ENCODE data around the gene PACRG.

DNA sequence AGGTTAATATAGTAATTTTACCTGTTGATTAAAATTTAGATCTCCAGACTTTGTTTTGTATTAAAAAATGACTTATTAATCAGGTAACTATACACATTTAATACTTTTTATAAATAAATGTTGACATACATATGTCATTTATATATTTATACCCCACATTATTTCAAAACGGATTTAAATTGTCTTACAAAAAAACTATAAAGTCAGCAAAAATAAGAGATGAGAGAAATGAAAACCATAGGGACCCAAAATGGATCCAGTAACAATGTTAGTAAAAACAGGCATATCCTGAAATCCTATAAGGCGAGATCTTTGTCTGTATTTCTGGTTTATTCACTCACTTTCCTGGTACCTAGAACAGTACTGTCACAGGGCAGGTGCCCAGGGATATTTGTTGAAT is 91.5 kb downstream of the PACRG start:
- no peak for TF ChIP-seq POLR2A (IDR thresholded peaks at IDR 0.05)
- TF ChIP-seq, protein P1, sequence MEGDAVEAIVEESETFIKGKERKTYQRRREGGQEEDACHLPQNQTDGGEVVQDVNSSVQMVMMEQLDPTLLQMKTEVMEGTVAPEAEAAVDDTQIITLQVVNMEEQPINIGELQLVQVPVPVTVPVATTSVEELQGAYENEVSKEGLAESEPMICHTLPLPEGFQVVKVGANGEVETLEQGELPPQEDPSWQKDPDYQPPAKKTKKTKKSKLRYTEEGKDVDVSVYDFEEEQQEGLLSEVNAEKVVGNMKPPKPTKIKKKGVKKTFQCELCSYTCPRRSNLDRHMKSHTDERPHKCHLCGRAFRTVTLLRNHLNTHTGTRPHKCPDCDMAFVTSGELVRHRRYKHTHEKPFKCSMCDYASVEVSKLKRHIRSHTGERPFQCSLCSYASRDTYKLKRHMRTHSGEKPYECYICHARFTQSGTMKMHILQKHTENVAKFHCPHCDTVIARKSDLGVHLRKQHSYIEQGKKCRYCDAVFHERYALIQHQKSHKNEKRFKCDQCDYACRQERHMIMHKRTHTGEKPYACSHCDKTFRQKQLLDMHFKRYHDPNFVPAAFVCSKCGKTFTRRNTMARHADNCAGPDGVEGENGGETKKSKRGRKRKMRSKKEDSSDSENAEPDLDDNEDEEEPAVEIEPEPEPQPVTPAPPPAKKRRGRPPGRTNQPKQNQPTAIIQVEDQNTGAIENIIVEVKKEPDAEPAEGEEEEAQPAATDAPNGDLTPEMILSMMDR (IDR thresholded peaks at IDR 0.05), result no peak

Measured in testis (tissue), 2 donors.